ENCODE results near the gene SH3YL1.

The SH3YL1 gene

GRCh38 chr2:256094-256493 is 7.7 kb downstream of the SH3YL1 start:
- DNase-seq (ENCODE audit: extremely low spot score) = no peak
- CTCF ChIA-PET = interaction anchor here (1.1 kb wide), 1 partner anchor 9 kb away, joined by 4 read pairs; no protein-coding TSS in a partner anchor
- TF ChIP-seq SUZ12 (IDR thresholded peaks at IDR 0.05) (no peak), FOXA1 (IDR thresholded peaks at IDR 0.05) (no peak), FOXM1 (IDR thresholded peaks at IDR 0.05; ENCODE audit: borderline replicate concordance) (no peak), ARNT (IDR thresholded peaks at IDR 0.05) (no peak), SP1 (IDR thresholded peaks at IDR 0.05) (no peak), NFRKB (IDR thresholded peaks at IDR 0.05) (no peak), TARDBP (IDR thresholded peaks at IDR 0.05) (no peak), ZNF384 (IDR thresholded peaks at IDR 0.05) (no peak), HDGF (IDR thresholded peaks at IDR 0.05; ENCODE audit: borderline replicate concordance) (no peak), CTBP1 (IDR thresholded peaks at IDR 0.05; ENCODE audit: borderline replicate concordance) (no peak), FOXK2 (IDR thresholded peaks at IDR 0.05) (no peak), ELF4 (IDR thresholded peaks at IDR 0.05) (no peak)
- TF ChIP-seq, protein P1, sequence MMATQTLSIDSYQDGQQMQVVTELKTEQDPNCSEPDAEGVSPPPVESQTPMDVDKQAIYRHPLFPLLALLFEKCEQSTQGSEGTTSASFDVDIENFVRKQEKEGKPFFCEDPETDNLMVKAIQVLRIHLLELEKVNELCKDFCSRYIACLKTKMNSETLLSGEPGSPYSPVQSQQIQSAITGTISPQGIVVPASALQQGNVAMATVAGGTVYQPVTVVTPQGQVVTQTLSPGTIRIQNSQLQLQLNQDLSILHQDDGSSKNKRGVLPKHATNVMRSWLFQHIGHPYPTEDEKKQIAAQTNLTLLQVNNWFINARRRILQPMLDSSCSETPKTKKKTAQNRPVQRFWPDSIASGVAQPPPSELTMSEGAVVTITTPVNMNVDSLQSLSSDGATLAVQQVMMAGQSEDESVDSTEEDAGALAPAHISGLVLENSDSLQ (IDR thresholded peaks at IDR 0.05) = no peak
- POLR2A ChIA-PET = no interaction called here

GRCh38 chr2:255195-255594 is 8.6 kb downstream of the SH3YL1 start:
- ChIA-PET CTCF (interaction anchor here (1.1 kb wide), 1 partner anchor 9 kb away, joined by 4 read pairs; no protein-coding TSS in a partner anchor), POLR2A (no interaction called here)
- no peak for DNase-seq (ENCODE audit: extremely low spot score)
- TF ChIP-seq LEF1 (IDR thresholded peaks at IDR 0.05; ENCODE audit: borderline replicate concordance) (no peak), FOXK2 (IDR thresholded peaks at IDR 0.05) (no peak), BHLHE40 (IDR thresholded peaks at IDR 0.05; ENCODE audit: borderline replicate concordance) (no peak), ARNT (IDR thresholded peaks at IDR 0.05) (no peak), SP1 (IDR thresholded peaks at IDR 0.05) (no peak), NFRKB (IDR thresholded peaks at IDR 0.05) (no peak), ELF4 (IDR thresholded peaks at IDR 0.05) (no peak), SUZ12 (IDR thresholded peaks at IDR 0.05) (no peak), FOXA1 (IDR thresholded peaks at IDR 0.05) (no peak), L3MBTL2 (conservative IDR thresholded peaks at IDR 0.05) (no peak), TARDBP (IDR thresholded peaks at IDR 0.05) (no peak), HDGF (IDR thresholded peaks at IDR 0.05; ENCODE audit: borderline replicate concordance) (no peak), ZNF384 (IDR thresholded peaks at IDR 0.05) (no peak), CTBP1 (IDR thresholded peaks at IDR 0.05; ENCODE audit: borderline replicate concordance) (no peak)
- TF ChIP-seq, protein P1 (IDR thresholded peaks at IDR 0.05) = no peak

DNA sequence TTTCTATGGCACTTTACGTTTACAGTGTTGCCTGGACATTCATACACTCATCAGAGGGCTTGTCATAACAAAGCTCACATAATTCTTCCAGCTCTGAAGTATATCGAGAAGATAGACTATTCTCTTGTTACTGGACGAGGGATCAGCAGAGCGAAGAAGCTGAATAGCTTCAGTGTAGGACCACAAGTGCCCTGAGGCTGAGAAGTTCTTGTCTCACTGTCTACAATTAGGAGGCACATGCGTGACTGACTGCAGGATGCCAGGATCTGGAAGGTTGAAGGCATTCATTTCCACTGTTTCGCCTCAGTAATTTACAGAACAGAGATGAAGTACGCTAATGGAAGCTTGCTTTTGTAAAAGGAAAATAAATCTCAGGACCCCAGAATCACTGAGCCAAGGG is 9.6 kb downstream of the SH3YL1 start:
- ChIA-PET CTCF (no interaction called here), POLR2A (no interaction called here)
- TF ChIP-seq FOXM1 (IDR thresholded peaks at IDR 0.05; ENCODE audit: borderline replicate concordance) (no peak), SUZ12 (IDR thresholded peaks at IDR 0.05) (no peak), ELF4 (IDR thresholded peaks at IDR 0.05) (no peak), BHLHE40 (IDR thresholded peaks at IDR 0.05; ENCODE audit: borderline replicate concordance) (no peak), CTBP1 (IDR thresholded peaks at IDR 0.05; ENCODE audit: borderline replicate concordance) (no peak), LEF1 (IDR thresholded peaks at IDR 0.05; ENCODE audit: borderline replicate concordance) (no peak), L3MBTL2 (conservative IDR thresholded peaks at IDR 0.05) (no peak), NFRKB (IDR thresholded peaks at IDR 0.05) (no peak), HDGF (IDR thresholded peaks at IDR 0.05; ENCODE audit: borderline replicate concordance) (no peak)
- TF ChIP-seq, protein P1 (IDR thresholded peaks at IDR 0.05) = no peak
- DNase-seq (ENCODE audit: extremely low spot score) = no peak

- ChIA-PET CTCF (no interaction called here), POLR2A (no interaction called here)
- TF ChIP-seq, protein P1 (IDR thresholded peaks at IDR 0.05) = no peak
- no peak for DNase-seq (ENCODE audit: extremely low spot score)
Observed at GRCh38 chr2:253202-253638, 10.6 kb downstream of the SH3YL1 start.

- TF ChIP-seq ELF4 (IDR thresholded peaks at IDR 0.05) (no peak), SUZ12 (IDR thresholded peaks at IDR 0.05) (no peak), SP1 (IDR thresholded peaks at IDR 0.05) (no peak), L3MBTL2 (conservative IDR thresholded peaks at IDR 0.05) (no peak), CTBP1 (IDR thresholded peaks at IDR 0.05; ENCODE audit: borderline replicate concordance) (no peak), FOXM1 (IDR thresholded peaks at IDR 0.05; ENCODE audit: borderline replicate concordance) (no peak), FOXK2 (IDR thresholded peaks at IDR 0.05) (no peak), NFRKB (IDR thresholded peaks at IDR 0.05) (no peak)
- ChIA-PET CTCF (no interaction called here), POLR2A (no interaction called here)
- no peak for DNase-seq (ENCODE audit: extremely low spot score)
Observed at GRCh38 chr2:252001-252602, 11.7 kb downstream of the SH3YL1 start.

DNA sequence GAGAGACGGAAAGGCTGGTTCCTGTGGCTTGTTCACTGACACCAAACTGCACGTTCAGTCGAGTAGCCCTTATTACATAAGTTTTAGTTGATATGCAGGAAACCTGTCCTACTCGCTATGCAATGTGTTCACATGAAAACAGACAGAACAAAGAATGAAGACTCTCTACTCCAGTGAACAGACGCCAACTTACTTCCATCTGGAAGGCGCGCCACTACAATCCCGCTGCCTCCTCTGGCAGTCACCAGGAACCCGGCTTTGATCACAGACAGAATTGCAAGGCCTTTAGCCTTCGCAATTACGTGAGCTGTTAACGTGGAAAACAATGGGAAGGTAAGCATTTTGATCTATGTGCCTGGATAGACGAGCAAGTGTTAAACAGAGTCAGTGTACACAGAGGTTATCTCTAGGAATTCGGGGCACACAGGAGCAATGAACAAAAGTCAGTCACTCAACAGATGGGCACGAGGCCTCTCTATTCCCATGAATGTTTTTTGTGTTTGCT is 14.2 kb downstream of the SH3YL1 start:
- TF ChIP-seq LEF1 (IDR thresholded peaks at IDR 0.05; ENCODE audit: borderline replicate concordance) (no peak), NFRKB (IDR thresholded peaks at IDR 0.05) (no peak), FOXA1 (IDR thresholded peaks at IDR 0.05) (no peak)
- ChIA-PET POLR2A (no interaction called here), CTCF (no interaction called here)
- DNase-seq (ENCODE audit: extremely low spot score) = no peak
